Activated CD8-positive, alpha-beta T cell treated with anti-CD3 and anti-CD28 coated beads, Interleukin-2, amount 10 ng/mL, durations not matched to agents 7 days and 5 days (primary cell): ENCODE results near the gene SMIM29. TPM values are rescaled to one million over a fixed set of nuclear protein-coding genes. Genes with fewer than 3 reads are reported as not detected.
A peak's percentile ranks its signal among the peaks of the same experiment; 100 is the strongest.
"Not testable (repeated sequence)": the region's sequence is repeated elsewhere in the genome, so short reads cannot be mapped to it uniquely, and the experiment has no call there.

ENCODE experiments used
- ATAC-seq: fragments of 150-1000 bp; cut with Tn5 transposase; one replicate; pipeline ENCODE4 v1.10.0; 2021; ENCODE audit warnings: moderate library complexity
- CTCF ChIA-PET: fragments of 350-600 bp; sonication (Branson Sonifier 250); formaldehyde crosslinking; loops from one replicate; lab custom pipeline; 2021; ENCODE audit warnings: antibody characterized with exemption; lab: Charles Lee
- POLR2A ChIA-PET: fragments of 350-600 bp; sonication (Branson Sonifier 250); formaldehyde crosslinking; loops from one replicate; lab custom pipeline; 2021; ENCODE audit warnings: antibody characterized with exemption; lab: Charles Lee
- DNase-seq: peaks from one replicate; pipeline ENCODE4 v3.0.0-alpha.2; 2020
- H3K27ac Mint-ChIP-seq: one replicate; pipeline ENCODE4 v1.8.0; 2021; ENCODE audit warnings: mild to moderate bottlenecking, mixed read lengths
- H3K27me3 Mint-ChIP-seq: one replicate; pipeline ENCODE4 v1.8.0; 2021; ENCODE audit warnings: low read depth, mixed read lengths
- H3K36me3 Mint-ChIP-seq: one replicate; pipeline ENCODE4 v1.8.0; 2021; ENCODE audit warnings: low read depth, mixed read lengths
- H3K4me1 Mint-ChIP-seq: one replicate; pipeline ENCODE4 v1.8.0; 2021; ENCODE audit warnings: low read depth, mixed read lengths
- H3K4me3 Mint-ChIP-seq: one replicate; pipeline ENCODE4 v1.8.0; 2021; ENCODE audit warnings: mild to moderate bottlenecking, mixed read lengths
- H3K9me3 Mint-ChIP-seq: one replicate; pipeline ENCODE4 v1.8.0; 2022; ENCODE audit warnings: mixed read lengths; ENCODE audit not compliant: insufficient read depth
- total RNA-seq, 2 experiments: library from RNA; stranded (reverse); gene quantifications; one replicate each; pipeline ENCODE4 v1.2.3, GENCODE V29; 2021

Gene SMIM29
- total RNA-seq, 2 experiments from 2014 or later = 21.3 to 26.7 TPM

DNA sequence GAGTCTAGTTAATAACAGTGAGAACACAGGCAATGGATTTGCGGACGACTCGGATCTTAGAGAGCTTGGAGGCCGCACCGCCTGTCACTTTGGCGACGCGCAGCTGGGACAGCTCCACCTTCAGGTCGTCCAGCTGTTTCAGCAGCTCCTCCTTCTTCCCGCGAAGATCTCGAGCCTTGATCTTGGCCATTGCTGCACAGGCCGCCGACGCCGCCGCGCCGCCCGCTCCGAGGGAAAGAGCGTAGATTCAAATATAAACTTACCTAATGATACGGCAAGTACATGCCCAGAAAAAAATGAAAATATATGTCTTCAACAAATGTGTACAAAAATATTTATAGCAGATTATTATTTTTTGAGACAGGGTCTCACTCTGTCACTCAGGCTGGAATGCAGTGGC lies 14.7 kb upstream of the SMIM29 start:
- ATAC-seq, CTCF ChIA-PET, H3K27ac Mint-ChIP-seq, H3K9me3 Mint-ChIP-seq, H3K27me3 Mint-ChIP-seq, H3K4me1 Mint-ChIP-seq, DNase-seq, H3K36me3 Mint-ChIP-seq, H3K4me3 Mint-ChIP-seq, POLR2A ChIA-PET: not testable (repeated sequence)

DNA sequence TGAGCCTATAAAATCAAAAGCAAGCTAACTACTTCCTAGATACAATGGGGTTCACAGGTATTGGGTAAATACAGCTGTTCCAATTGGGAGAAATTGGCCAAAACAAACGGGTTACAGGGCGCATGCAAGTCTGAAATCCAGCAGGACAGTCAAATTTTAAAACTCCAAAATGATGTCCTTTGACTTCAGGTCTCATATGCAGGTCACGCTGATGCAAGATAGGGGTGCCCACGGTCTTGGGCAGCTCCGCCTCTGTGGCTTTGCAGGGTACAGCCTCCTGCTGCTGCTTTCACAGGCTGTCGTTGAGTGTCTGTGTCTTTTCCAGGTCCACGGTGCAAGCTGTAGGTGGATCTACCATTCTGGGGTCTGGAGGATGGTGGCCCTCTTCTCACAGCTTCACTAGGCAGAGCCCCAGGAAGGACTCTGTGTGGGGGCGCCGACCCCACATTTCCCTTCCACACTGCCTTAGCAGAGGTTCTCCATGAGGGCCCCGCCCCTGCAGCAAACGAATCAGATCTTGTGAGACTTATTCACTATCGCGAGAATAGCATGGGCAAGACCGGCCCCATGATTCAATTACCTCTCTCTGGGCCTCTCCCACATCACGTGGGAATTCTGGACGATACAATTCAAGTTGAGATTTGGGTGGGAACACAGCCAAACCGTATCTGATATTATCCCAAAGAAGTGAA lies 11.9 kb upstream of the SMIM29 start:
- no peak for ATAC-seq
- ChIA-PET POLR2A (no interaction called here), CTCF (interaction anchor here (0.9 to 1.2 kb wide), 2 partner anchors 11 to 200 kb away, joined by 3 to 4 read pairs; partner anchors contain the start of gene SMIM29)
- no peaks in the 10 kb centered on the region for H3K9me3 Mint-ChIP-seq
- H3K4me1 Mint-ChIP-seq = no peaks in the 10 kb centered on the region
- no peak for DNase-seq
- H3K4me3 Mint-ChIP-seq = no peak overlapping the region
- peaks cover 2% of the 10 kb centered on the region for H3K27me3 Mint-ChIP-seq
- H3K36me3 Mint-ChIP-seq = no peaks in the 10 kb centered on the region
- no peak overlapping the region for H3K27ac Mint-ChIP-seq

DNA sequence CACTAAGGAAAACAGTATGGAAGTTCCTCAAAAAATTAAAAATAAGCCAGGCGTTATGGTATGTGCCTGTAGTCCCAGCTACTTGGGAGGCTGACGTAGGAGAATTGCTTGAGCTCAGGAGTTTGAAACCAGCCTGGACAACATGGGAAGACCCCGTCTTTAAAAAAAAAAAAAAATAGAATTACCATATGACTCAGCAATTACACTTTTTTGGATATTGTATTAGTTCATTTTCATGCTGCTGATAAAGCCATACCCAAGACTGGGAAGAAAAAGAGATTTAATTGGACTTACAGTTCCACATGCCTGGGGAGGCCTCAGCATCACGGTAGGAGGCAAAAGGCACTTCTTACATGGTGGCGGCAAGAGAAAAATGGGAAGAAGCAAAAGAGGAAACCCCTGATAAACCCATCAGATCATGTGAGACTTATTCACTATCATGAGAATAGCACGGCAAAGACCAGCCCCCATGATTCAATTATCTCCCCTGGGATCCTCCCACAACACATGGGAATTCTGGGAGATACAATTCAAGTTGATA lies 10.8 kb upstream of the SMIM29 start:
- no peaks in the 10 kb centered on the region for H3K9me3 Mint-ChIP-seq
- H3K27ac Mint-ChIP-seq = no peak overlapping the region
- no peaks in the 10 kb centered on the region for H3K4me1 Mint-ChIP-seq
- no peak overlapping the region for H3K4me3 Mint-ChIP-seq
- ChIA-PET CTCF (interaction anchor here (0.9 to 1.2 kb wide), 2 partner anchors 10 to 201 kb away, joined by 3 to 4 read pairs; partner anchors contain the start of gene SMIM29), POLR2A (no interaction called here)
- peaks cover 2% of the 10 kb centered on the region for H3K27me3 Mint-ChIP-seq
- no peak for DNase-seq
- no peaks in the 10 kb centered on the region for H3K36me3 Mint-ChIP-seq
- ATAC-seq = no peak

DNA sequence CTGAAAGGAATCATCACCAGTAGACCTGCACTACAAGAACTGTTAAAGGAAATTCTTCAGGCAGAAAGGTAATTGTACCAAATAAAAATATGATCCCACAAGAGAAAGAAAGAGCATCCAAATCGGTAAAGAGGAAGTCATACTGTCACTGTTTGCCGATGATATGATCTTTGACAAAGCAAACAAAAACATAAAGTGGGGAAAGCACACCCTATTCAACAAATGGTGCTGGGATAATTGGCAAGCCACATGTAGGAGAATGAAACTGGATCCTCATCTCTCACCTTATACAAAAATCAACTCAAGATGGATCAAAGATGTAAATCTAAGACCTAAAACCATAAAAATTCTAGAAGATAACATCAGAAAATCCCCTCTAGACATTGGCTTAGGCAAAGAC lies 3.6 kb upstream of the SMIM29 start:
- CTCF ChIA-PET = interaction anchor here (0.6 kb wide), 1 partner anchor 163 kb away, joined by 3 read pairs; no protein-coding TSS in a partner anchor
- H3K4me3 Mint-ChIP-seq, H3K27ac Mint-ChIP-seq, DNase-seq, H3K36me3 Mint-ChIP-seq, POLR2A ChIA-PET, H3K9me3 Mint-ChIP-seq, ATAC-seq: not testable (repeated sequence)
- Mint-ChIP-seq H3K4me1 (peaks cover 28% of the 10 kb centered on the region), H3K27me3 (peaks cover 11% of the 10 kb centered on the region)

DNA sequence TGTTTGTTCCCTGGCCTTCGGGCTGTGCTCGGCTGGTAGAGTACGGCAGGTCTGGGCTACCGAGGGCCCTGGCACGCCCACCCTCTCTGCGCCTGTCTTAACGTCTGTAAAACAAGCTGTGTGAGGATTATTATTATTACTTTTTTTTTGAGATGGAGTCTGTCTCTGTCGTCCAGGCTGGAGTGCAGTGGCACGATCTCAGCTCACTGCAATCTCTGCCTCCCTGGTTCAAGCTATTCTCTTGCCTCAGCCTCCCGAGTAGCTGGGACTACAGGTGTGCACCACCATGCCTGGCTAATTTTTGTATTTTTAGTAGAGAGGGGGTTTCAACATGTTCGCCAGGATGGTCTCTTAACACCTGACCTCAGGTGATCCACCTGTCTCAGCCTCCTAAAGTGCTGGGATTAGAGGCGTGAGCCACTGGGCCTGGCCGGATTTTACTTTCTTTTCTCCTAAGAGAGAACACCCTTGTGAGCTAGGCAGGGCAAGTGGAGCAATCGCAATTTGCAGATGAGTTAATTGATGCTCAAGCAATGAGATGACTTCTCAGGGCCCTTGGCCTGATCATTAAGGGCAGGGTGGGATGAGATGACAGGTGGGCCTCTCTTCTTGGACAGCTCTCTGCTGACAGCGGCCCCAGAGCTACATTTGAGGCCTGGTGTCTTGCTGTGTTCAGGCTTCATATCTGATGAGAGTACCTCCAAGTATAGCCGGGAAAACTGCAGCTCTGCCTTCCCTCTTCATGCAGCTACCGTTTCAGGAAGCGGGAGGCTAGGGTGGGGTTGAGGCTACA lies 859 bp upstream of the SMIM29 start:
- peaks cover 14% of the 10 kb centered on the region for H3K36me3 Mint-ChIP-seq
- peaks cover 48% of the 10 kb centered on the region for H3K4me1 Mint-ChIP-seq
- H3K27ac Mint-ChIP-seq = peak overlapping the region; percentile 92
- CTCF ChIA-PET = interaction anchor here (0.6 to 5.9 kb wide), 41 partner anchors 10 to 890 kb away, joined by 3 to 176 read pairs (median 4); partner anchors contain the start of genes BLTP3A, NUDT3 and RPS10
- POLR2A ChIA-PET = interaction anchor here (0.7 to 2.5 kb wide), 7 partner anchors 13 to 175 kb away, joined by 4 to 23 read pairs (median 6); partner anchors contain the start of gene HMGA1
- no peak for ATAC-seq
- DNase-seq = no peak
- peak overlapping the region; percentile 96 for H3K4me3 Mint-ChIP-seq
- peaks cover 11% of the 10 kb centered on the region for H3K27me3 Mint-ChIP-seq
- H3K9me3 Mint-ChIP-seq = no peaks in the 10 kb centered on the region

DNA sequence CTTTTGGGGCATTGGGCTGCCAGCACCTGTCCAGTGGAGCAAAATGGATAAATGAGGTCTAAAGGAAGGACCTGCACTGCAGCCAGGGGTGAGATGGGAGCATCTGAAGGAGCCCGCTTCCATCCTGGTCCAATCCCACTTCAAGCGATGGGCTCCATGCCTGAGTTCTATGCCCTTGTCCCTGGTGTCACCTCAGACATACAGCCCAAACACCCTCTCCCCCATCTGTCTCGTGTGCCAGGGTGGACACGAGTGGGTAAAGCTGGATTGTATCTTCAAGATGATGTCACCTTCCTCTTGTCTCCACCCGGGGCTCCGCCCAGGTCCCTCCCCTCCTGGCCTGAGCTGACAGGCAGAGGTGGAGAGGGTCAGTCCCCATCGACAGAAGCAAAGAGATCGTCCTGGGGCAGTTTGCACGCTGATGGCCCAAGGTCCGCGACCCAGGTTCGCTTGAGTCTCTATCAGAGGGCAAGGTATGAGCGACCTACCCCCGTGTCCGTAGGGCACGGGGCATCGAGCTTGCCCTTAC lies 544 bp downstream of the SMIM29 start:
- H3K36me3 Mint-ChIP-seq = peaks cover 25% of the 10 kb centered on the region
- ChIA-PET POLR2A (interaction anchor here (1.2 to 2.5 kb wide), 5 partner anchors 11 to 177 kb away, joined by 3 to 23 read pairs (median 9); partner anchors contain the start of gene HMGA1), CTCF (interaction anchor here (0.8 to 5.9 kb wide), 15 partner anchors 22 to 364 kb away, joined by 3 to 176 read pairs (median 6); partner anchors contain the start of genes NUDT3 and RPS10)
- H3K4me3 Mint-ChIP-seq = peak overlapping the region; percentile 96
- H3K4me1 Mint-ChIP-seq = peaks cover 58% of the 10 kb centered on the region
- ATAC-seq (peak; percentile 9), DNase-seq (peak; percentile 67)
- H3K9me3 Mint-ChIP-seq = no peaks in the 10 kb centered on the region
- H3K27ac Mint-ChIP-seq = peak overlapping the region; percentile 92
- H3K27me3 Mint-ChIP-seq = peaks cover 11% of the 10 kb centered on the region

DNA sequence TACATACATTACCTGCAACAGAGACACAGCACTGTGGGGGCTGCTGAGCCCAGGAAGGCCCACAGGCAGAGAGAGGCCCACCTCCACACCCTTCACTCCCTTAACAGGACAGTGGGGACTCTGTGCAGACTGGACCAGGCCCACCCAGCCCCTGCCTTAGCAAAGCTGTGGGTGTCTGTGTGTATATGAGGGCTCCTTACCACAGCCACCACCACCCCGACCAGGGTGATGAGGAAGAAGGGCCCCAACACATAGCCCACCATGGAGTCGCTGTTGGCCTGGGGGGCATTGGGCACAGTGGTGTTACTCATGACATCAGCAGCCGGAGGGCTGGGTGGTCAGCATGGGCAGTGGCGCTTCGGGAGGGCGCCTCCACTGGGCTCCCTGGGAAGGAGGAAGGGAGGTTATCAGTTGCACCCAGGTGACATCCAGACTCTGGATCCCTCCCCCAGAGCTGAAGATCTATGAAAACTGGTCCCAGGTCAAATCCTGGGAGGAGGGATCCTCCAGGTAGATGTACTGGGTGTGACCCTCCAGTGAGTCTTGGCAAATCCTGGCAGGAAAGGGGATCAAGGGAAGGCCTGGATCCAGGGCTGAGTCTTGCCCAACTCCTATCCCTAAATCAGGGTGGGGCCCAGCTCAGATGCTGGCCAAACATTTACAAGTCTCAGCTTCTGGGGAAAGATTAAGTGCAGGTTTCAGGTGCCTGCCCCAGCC lies 1.2 kb downstream of the SMIM29 start:
- peaks cover 7% of the 10 kb centered on the region for H3K27me3 Mint-ChIP-seq
- H3K36me3 Mint-ChIP-seq = peaks cover 31% of the 10 kb centered on the region
- no peak for DNase-seq
- H3K9me3 Mint-ChIP-seq = no peaks in the 10 kb centered on the region
- peak overlapping the region; percentile 92 for H3K27ac Mint-ChIP-seq
- POLR2A ChIA-PET = interaction anchor here (1.2 to 2.5 kb wide), 4 partner anchors 11 to 167 kb away, joined by 8 to 23 read pairs (median 14); partner anchors contain the start of gene HMGA1
- CTCF ChIA-PET = interaction anchor here (0.7 to 5.9 kb wide), 13 partner anchors 11 to 361 kb away, joined by 3 to 176 read pairs (median 5); partner anchors contain the start of genes HMGA1, NUDT3 and RPS10
- peaks cover 62% of the 10 kb centered on the region for H3K4me1 Mint-ChIP-seq
- H3K4me3 Mint-ChIP-seq = peak overlapping the region; percentile 96
- no peak for ATAC-seq

DNA sequence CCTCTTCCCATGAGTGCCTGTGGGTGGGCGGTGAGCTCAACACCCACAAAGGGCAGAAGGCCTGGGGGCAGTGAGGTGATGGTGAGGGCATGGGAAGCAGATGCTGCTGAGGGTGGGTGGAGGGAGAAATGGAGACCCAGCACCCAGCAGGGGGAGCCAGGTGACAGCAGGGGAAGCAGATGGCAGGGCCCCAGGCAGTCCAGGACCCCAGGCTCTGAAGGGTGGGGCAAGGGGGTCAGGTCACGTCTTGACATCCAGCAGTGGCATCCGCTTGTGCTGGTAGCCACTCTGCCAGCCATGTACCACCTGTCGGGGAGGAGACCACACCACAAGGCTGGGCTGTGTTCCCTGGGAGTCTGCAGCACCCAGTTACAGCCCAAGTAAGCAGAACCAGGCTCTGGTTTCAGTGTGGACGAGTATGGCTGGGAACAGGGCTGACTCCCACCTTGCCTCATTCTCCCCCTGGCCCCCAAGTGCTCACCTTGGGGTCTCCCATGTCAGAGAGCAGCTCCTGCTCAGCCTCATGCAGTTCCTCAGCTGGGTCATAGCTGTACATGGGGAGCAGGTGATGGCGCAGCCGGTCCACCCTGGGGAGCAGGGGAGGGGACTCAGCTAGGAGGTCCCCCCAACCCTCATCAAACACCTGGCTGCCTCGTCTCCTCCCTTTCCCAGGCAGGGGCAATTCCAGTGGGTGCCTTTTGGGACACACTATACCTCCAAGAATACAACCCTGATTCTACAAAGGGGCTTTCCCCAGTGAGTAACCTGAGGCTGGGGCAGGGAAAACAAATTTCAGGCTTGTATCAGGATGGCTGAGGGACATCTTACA lies 2.0 kb downstream of the SMIM29 start:
- H3K27ac Mint-ChIP-seq = peak overlapping the region; percentile 92
- H3K4me1 Mint-ChIP-seq = peaks cover 66% of the 10 kb centered on the region

DNA sequence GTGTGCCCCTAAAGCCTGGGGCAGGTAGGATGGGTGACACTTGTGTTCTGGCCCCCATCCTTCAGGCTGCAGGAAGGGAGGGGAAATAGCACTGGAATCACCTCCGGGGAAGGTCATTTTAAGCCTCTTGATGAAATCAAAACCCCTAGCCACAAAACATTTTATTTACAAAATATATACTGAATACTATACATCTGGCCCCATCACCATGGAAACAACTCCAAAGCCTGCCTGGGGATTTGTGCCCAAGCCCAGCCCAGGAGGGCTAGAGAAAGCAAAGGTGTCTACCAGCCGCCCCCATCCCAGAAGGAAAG lies 2.6 kb downstream of the SMIM29 start:
- DNase-seq (no peak), ATAC-seq (no peak)
- Mint-ChIP-seq H3K27ac (peak overlapping the region; percentile 60), H3K27me3 (no peaks in the 10 kb centered on the region), H3K36me3 (peaks cover 43% of the 10 kb centered on the region), H3K4me3 (no peak overlapping the region), H3K4me1 (peaks cover 69% of the 10 kb centered on the region), H3K9me3 (no peaks in the 10 kb centered on the region)
- ChIA-PET POLR2A (interaction anchor here (2.4 kb wide), 1 partner anchor 10 kb away, joined by 13 read pairs; the partner anchor contains the start of gene HMGA1), CTCF (interaction anchor here (0.7 to 5.9 kb wide), 4 partner anchors 16 to 169 kb away, joined by 3 to 176 read pairs (median 10); no protein-coding TSS in a partner anchor)

More for the DNA sequence above, 2.0 kb downstream of the SMIM29 start:
- H3K27me3 Mint-ChIP-seq = peaks cover 3% of the 10 kb centered on the region
- H3K9me3 Mint-ChIP-seq = no peaks in the 10 kb centered on the region
- DNase-seq = peak; percentile 67
- peaks cover 38% of the 10 kb centered on the region for H3K36me3 Mint-ChIP-seq
- ChIA-PET CTCF (interaction anchor here (0.7 to 5.9 kb wide), 8 partner anchors 10 to 177 kb away, joined by 3 to 176 read pairs (median 4); partner anchors contain the start of gene HMGA1), POLR2A (interaction anchor here (2.4 kb wide), 1 partner anchor 10 kb away, joined by 13 read pairs; the partner anchor contains the start of gene HMGA1)
- ATAC-seq = no peak
- H3K4me3 Mint-ChIP-seq = peak overlapping the region; percentile 46

DNA sequence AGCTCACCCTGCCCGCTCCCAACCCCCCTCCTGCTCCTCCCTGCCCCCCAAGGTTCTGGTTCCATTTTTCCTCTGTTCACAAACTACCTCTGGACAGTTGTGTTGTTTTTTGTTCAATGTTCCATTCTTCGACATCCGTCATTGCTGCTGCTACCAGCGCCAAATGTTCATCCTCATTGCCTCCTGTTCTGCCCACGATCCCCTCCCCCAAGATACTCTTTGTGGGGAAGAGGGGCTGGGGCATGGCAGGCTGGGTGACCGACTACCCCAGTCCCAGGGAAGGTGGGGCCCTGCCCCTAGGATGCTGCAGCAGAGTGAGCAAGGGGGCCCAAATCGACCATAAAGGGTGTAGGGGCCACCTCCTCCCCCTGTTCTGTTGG lies 3.1 kb downstream of the SMIM29 start:
- POLR2A ChIA-PET = interaction anchor here (2.4 kb wide), 1 partner anchor 9 kb away, joined by 13 read pairs; the partner anchor contains the start of gene HMGA1
- H3K9me3 Mint-ChIP-seq = not testable (repeated sequence)
- peaks cover 74% of the 10 kb centered on the region for H3K4me1 Mint-ChIP-seq

More for the DNA sequence above, 3.1 kb downstream of the SMIM29 start:
- peaks cover 48% of the 10 kb centered on the region for H3K36me3 Mint-ChIP-seq
- not testable (repeated sequence) for ATAC-seq, H3K4me3 Mint-ChIP-seq, DNase-seq, H3K27me3 Mint-ChIP-seq
- CTCF ChIA-PET = interaction anchor here (0.7 to 5.9 kb wide), 4 partner anchors 16 to 170 kb away, joined by 3 to 176 read pairs (median 10); no protein-coding TSS in a partner anchor
- peak overlapping the region; percentile 61 for H3K27ac Mint-ChIP-seq
